ENCODE data around the gene CFAP97D1.
A peak's percentile ranks its signal among the peaks of the same experiment; 100 is the strongest.
"Not testable (repeated sequence)": the region's sequence is repeated elsewhere in the genome, so short reads cannot be mapped to it uniquely, and the experiment has no call there.

Gene CFAP97D1

DNA sequence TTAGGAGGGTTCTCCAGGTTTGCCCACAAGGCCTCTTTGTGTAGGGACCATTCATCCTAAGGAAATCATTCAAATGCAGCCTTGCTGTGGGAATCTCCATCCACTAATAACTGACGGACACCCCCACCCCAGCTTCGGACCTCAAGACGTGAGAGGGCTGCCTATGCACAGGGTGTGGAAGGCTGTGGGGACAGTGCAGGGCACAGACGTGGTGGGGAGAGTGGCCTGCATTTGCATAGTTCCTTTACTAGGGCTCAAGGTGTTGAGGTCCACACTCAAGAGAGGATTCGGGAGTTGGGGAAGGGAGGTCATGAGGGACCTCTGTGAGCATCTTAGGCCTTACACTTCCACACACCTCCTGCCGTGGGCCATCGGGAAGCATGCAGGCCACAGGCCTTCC is 11.3 kb upstream of the CFAP97D1 start:
- no peak for DNase-seq

DNA sequence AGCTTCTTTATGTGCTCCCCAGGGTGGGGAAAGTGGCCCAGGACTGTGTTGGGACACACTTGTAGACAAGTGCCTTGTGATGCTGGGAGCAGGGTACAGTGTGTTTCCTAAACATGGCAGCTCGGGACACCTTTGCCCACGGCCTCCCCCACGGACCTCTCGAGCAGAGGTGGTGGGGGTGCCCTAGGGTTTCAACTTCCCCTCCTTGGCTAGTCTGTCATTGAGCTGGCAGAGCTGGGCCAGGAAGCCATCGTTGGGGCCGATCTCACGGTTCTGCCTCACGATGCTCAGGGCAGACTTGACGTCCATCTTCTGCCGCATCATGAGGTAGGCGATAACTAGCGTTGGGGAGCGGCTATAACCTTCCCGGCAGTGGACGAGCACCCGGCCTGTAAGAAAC is 10.8 kb upstream of the CFAP97D1 start:
- DNase-seq = no peak

DNA sequence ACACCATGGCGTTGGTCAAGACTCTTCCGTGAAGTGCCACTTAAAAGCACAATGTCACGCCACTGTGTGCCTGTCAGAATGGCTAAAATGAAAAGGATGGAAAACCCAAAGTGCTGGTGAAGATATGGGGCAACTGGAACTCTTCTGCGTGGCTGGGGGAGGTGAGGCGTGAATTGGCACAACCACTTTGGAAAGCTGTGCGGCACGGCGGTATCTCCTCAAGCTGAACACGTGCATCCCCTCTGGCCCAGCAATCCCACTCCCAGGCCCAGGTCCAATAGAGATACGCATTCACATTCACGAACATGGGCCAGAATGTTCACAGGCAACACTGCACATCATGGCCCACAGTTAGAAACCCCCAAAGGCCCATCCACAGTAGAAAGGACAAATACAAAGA is 10.4 kb upstream of the CFAP97D1 start:
- DNase-seq = no peak

DNA sequence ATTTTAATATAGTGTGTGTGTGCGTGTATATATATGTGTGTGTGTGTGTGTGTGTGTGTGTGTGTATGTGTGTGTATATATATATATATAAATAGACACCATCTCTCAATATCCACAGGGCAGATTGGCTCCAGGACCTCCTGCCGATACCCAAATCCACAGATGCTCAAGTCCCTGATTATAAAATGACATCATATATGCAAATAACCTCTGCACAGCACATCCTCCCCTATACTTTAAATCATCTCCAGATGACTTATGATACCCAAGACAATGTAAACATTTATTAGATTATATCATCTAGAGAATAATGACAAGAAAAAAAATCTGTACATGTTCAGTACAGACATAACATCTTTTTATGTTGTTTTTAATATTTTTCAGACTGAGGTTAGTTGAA is 9.3 kb upstream of the CFAP97D1 start:
- no peak for DNase-seq

DNA sequence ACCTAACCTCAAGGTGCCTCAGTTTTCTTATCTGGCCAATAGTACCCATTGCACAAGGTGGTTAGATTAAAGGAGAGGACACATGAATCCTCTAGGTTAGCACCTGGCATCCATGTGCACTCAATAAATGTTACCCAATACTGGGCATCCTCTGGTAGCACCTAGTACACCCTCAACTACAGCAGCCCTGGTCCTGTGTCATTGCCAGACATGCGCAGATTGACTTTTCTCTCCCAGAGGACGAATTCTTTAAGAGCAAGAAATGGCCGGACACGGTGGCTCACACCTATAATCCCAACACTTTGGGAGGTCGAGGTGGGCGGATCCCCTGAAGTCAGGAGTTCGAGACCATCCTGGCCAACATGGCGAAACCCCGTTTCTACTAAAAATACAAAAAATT is 8.8 kb upstream of the CFAP97D1 start:
- no peak for DNase-seq

DNA sequence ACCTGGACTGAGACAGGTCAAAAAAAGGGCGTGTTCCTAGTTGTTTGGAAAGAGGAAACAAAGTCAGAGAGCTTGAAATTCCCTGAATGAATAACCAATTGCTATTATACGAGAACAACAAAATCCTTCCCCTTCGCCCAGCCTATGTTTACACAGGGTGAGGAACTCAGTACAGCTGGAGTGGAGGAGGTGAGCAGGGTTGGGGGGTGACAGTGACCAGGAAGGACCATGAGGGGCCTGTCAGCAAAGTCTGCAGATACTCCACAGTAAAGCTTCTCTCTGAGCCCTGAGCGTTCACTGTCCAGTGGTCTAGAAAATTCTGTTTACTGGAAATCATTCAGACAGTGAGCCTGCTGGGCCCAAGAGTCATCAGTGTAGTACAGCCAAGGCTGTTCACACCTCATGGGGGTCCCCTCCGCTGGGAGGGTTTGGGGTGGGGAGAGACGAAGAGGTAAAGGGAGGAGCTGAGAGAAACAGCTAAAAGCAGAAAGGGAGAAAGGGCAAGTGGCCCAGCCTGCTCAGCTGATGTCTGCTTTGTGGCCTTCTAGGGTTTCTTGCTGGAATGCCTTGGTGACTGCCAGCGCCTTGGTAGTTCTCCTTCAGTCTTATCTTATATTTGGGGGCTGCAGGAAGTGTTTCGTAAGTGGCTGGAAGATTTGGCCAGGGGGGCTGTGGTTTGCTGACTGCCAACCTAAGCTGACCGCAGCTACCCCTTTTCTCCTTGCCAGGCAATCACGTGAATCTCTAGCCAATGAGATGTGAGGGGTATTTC is 7.2 kb upstream of the CFAP97D1 start:
- no peak for DNase-seq

DNA sequence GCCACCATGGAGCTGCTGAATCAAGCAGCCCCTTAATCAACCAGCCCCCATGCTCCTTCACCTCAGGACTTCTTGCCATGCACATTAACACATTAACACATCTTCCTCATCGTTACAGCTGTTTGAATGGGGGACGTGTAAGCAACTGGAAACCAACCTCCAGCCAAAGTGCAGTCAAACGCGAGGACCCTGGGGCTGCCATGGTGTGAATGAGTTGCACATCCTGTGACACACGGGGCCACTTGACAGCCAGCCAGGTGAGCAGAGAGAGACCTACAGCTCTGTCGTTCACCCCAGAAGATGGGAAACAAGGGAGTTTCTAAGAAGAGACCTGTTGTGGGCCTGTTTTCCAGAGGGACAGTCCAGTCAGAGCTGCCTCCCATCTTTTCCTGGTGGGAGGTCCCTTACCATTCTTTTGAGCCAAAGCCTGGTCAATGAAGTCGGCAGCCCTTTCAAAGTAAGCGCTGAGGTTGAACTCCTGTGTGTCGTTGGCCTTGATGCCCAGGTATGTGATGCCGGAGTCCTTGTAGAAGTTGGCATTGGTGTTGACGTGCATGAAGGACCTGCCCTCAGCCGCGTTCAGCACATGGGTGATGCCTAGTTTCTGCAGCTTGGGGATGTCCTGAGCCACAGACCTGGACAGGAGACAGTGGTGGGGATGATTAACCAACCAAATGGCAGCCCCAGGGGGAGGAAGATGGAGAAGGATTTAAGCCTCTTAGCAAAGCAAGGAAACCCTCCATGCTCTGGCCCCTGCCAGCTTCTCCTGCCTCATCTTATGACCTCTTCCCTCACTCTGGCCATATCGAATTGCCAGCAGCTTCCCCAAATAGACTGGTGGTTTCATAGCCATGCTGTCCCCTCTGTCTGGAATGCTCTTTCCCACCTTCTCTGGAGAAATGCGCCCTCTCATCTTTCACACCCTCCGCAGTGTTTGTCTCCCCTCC is 5.7 kb upstream of the CFAP97D1 start:
- DNase-seq = no peak

DNA sequence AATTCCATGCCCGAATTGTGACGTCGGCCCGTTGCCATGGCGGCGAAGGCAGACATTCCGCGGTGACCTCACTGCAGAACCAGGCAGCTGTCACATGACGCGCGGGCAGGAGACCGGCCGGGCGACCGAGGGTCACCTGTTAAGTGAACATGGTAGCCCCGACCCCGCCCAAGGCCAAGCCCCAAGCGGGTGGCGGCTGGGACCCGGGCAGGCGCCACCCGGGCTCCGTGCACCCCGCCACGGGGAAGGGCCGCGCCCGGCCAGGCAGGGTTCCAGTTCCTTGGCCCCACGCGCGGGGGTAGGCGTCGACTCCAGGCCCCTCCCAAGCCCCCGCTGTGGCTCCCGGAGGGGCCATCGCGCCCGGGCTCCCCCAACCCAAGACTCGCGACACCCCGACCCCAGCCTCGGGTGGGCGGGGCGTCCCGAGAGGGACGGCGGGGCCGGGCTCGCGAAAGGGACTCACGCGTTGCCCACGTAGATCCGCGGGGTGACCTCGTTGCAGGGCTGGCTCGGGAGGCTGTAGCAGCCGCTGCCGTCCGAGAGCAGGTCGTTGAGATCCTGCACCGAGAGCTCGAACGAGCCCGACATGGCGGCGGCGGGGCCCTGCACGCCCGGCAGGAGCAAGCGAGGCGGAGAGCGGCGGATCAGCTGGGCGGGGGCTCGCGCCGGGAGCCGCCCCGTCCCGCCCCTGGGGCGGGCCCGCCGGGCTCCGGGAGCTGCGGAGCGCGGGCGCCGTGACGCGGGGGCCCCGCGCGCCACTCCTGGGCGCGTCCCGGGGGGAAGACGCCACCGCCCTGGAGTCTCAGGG is 1.7 kb upstream of the CFAP97D1 start, which contains the start of gene DUSP3:
Gene DUSP3, minus strand, starts transcription at position 641 of the 808 bp plus-strand sequence. Its CDS starts 53 bp downstream, at position 588.
- peak; percentile 57 for DNase-seq

DNA sequence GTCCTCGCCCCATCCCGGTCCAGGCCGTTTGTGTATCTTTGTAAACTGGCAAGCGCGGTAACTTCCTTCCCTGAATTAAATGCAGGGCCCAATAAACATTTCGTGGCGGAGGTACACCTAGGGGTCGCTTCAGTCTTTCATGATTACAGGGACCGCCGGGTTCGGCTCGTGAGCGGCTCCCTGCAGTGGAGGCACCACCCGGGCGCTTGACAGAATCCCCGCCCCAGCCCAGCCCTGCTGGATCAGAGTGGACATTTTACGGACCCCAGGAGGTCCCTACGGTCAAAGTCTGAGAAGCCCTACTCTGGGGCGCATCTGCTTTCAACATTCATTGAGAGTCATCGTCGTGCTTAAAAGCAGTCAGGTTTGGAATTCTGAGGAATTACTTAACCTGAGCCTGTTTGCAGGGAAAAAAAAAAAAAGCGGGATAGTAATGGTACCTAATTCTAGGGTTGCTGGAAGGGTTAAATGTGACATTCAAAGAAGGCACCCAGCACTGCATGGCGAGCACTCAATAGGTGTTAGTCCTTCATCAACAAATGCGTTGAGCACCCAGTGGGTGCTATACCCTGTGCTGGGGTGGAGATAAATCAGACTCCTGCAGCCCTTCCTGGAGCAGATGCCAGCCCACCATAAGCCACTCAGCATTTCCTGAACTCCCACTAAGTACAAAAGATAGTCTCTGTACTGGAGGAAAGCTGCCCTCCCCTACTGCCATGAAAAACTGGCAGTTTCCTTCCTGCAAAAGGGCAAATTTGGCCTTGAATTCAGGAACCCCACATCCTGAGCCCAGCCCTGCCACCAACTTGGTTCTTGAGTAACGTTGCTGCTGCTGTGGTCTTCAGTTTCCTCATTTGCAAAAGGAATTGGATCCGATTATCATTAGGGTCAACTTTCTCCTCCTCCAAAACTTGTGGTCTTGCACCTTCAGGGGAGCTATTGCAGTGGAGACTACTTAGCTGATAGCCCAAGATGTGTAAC is 800 bp upstream of the CFAP97D1 start:
- no peak for DNase-seq

DNA sequence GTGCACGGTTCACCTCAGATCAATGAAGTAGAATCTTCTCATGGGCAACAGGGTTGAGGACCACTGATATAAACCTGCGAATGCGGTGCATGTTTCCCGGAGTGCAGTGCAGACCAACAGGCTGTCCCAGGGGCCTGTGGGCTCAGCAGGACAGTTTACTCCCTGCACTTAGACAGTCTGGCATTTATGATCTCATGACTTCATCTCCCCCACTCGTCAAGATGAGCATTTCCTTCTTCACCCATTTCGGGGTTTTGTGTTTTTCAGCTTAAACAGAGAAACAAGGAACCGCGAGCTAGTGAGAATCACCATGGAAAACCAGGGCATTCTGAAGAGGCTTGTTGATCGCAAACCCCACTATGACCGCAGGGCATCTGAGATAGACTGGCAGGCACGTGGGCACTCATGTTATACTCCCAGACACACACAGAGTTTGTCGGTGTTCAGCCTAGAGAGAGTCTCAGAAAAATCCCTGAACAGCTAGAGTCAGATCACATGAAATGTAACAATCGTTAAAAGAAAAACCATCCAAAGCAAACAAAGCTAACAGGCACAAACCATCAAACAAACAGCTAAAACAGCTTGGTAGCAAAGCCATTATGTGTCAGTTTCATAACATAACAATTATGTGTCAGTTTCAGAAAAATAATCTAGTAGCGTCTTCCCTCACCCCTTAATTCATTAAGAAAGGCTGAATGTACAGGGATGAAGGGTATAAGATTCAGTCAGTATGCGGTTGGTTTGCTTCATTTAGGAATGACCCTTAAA is 2.9 kb downstream of the CFAP97D1 start:
- no peak for DNase-seq

DNA sequence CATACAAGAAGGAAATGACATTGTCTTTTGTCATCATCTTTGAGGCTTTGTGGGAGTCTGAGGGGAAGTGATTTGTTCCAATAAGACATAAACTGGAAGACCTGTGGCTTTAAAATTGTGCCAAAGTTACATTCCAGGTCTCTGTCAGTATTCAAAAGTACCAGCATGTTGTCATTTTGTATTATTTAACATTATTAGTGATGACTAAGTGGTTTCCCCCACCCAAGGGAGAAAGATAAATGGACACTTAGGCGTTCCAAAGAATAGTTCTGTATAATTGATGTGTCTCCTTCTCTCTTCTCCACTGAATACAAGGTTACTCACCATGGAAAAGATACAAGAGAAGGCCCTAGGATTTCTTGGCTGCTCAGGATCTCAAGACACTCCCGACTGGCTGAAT is 3.8 kb downstream of the CFAP97D1 start:
- no peak for DNase-seq

DNA sequence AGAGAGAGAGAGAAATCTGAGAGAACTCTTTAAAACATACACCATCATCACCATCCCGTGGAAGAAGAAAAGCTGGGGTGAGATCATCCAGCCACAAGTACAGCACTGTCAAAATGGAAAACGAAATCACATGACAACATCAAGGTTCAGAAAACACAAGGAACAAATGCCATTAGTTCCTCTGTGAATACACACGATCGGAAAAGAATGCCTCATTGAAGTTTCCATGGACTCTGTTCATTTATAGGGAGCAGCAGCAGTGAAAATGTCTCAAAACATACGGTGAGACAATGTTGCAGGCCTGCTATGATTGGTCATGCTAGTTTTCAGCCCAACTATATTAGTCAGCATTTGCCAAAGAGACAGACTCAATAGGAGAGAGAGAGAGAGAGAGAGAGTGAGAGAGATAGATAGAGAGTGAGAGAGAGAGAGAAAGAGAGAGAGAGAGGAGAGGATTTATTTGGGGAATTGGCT is 4.4 kb downstream of the CFAP97D1 start:
- DNase-seq = no peak

DNA sequence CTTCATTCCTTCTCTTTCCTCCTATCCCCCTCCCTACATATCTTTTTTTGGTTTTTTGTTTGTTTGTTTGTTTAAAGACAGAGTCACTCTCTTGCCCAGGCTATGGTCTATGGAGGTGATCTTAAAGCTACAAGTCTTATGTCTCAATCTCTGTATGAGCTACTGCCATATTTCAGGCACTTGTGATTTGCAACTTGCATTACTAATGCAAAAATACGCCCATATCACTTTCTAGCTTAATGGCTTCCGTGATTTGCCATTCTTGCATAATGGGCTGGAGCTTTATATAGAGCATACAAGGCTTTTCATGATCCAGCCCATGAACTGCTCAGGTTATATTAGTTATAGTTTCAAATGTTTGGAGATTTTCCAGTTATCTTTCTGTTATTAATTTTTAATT is 7.5 kb downstream of the CFAP97D1 start:
- DNase-seq = no peak

DNA sequence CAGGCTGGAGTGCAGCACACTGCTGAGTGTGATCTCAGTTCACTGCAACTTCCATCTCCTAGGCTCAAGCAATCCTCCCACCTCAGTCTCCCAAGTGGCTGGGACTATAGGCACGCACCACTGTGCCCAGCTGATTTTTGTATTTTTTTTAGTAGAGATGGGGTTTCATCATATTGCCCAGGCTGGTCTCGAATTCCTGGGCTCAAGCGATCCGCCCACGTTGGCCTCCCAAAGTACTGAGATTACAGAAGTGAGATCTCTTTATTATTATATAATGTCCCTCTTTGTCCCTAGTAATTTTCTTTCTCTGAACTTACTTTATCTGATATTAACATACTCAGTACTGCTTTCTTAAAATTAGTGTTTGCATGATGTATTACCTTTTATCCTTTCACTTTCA is 8.3 kb downstream of the CFAP97D1 start:
- DNase-seq = no peak

DNA sequence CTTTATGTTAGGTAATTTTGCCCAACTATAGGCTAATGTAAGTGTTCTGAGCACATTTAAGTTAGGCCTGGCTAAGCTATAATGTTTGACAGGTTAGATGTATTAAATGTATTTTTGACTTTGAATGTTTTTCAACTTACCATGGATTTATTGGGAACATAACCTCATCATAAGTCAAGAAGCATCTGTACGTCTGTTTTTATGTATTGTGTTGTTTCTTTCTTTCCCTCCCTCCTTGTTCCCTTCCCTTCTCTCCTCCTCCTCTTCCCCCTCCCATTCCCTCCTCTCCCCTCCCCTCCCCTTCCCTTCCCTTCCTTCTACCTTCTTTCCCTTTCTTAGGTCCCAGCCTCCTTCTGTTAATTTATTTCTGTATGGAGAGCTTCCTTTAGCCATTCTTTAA is 9.2 kb downstream of the CFAP97D1 start:
- no peak for DNase-seq

DNA sequence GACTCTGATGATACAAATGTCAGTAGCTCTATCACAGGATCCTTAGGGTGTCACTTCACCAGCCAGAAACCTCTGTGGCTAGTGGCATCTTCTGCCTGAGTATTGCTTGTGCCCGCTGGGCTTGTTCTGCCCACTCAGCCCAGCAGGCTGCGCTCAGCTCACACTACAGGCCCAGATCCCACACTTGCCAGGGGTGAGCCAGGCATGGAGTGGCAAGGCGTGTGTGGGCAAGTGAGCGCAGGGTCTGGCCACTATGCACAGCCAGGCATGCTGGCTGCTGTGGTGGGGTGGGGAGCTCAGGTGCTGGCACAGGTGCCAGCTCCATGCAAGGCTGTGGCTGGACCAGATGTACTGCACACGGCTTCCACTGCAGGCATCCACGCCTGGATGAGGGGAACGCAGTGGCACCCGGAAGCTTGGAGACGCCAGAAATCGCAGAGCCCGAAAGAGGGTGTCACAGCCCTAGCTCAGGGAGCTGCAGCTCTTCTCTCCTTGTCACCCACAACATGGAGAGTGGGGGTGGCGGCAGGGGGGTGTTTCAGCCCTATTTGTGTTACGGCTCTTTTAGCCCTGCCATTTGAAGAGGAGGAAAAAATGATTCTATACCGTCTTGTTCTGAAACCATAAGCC is 10.2 kb downstream of the CFAP97D1 start:
- DNase-seq = no peak

DNA sequence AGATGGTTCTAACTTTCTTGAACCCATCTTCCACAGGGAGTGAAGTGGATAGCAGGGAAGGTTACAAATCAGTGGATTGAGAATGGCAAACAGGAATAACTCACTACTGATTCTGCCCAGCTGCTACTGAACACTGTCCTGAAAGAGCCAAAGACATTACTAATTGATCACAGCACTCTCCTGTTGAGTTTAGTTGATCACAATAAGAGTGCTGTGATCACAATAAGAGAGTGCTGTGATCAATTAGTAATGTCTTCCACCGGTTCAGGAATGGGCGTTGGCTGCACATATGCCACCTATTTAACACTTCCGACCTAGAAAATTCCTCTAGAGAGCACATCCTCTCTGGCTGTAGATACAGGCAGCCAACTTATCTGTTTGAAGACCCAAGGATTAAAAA is 11.4 kb downstream of the CFAP97D1 start:
- DNase-seq = no peak

DNA sequence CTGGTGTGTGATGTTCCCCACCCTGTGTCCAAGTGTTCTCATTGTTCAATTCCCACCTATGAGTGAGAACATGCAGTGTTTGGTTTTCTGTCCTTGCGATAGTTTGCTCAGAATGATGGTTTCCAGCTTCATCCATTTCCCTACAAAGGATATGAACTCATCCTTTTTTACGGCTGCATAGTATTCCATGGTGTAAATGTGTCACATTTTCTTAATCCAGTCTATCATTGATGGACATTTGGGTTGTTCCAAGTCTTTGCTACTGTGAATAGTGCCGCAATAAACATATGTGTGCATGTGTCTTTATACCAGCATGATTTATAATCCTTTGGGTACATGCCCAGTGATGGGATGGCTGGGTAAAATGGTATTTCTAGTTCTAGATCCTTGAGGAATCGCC is 12.4 kb downstream of the CFAP97D1 start:
- not testable (repeated sequence) for DNase-seq

DNA sequence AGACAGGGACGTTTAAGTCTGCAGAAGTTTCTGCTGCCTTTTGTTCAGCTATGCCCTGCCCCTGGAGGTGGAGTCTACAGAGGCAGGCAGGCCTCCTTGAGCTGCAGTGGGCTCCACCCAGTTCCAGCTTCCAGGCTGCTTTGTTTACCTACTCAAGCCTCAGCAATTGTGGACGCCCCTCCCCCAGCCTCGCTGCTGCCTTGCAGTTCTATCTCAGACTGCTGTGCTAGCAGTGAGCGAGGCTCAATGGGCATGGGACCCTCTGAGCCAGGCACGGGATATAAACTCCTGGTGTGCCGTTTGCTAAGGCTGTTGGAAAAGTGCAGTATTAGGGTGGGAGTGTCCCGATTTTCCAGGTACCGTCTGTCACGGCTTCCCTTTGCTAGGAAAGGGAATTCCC is 17.8 kb downstream of the CFAP97D1 start:
- DNase-seq = not testable (repeated sequence)

DNA sequence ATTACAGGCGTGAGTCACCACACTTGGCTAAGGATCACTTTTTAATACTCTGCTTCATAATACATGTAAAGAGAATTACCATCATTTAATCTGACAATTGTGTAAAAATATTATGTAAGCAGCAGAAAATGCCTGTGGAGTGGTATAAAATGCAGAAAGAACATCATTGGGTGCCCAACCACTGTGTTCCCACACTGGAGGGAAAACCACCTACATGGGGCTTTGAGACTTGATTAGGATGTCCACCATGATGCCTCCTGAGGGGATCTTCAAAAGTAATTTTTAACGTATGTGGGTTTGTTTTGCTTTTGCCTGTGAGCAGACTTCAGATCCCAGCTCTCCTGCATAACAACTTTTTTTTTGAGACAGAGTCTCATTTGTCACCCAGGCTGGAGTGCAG is 18.8 kb downstream of the CFAP97D1 start:
- no peak for DNase-seq

Measured in activated CD4-positive, alpha-beta T cell treated with anti-CD3 and anti-CD28 coated beads for 1 hour (primary cell).